ENCODE results near the gene ANKFY1.
"Not testable (repeated sequence)": the region's sequence is repeated elsewhere in the genome, so short reads cannot be mapped to it uniquely, and the experiment has no call there.

Gene ANKFY1

GRCh38 chr17:4152471-4152870 lies 111.3 kb downstream of the ANKFY1 start:
- DNase-seq, result no peak

GRCh38 chr17:4150096-4150495 lies 113.7 kb downstream of the ANKFY1 start:
- no peak for DNase-seq

- peak; percentile 71 for DNase-seq
Measured at GRCh38 chr17:4148611-4149308, 115.0 kb downstream of the ANKFY1 start.

DNA sequence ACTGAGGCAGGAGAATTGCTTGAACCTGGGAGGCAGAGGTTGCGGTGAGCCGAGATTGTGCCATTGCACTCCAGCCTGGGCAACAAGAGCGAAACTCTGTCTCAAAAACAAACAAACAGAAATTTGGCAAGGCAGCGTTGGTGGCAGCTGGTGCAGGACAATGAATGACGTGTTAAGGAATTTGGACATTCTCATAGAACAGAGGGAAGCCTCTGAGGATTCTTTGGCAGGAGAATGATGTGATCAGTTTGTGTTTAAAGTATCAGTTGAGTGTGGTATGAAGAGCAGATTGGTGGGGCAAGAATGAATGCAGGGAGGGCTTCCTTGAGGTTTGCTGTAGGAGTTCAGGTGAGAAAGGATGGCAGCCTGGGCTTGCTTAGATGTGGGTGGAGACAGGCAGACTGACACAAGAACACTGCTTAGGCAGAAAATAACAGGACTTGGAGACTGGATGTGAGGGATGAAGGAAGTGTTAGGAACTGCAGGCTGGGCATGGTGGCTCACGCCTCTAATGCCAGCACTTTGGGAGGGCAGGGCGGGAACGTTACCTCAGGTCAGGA lies 115.9 kb downstream of the ANKFY1 start:
- no peak for DNase-seq

DNA sequence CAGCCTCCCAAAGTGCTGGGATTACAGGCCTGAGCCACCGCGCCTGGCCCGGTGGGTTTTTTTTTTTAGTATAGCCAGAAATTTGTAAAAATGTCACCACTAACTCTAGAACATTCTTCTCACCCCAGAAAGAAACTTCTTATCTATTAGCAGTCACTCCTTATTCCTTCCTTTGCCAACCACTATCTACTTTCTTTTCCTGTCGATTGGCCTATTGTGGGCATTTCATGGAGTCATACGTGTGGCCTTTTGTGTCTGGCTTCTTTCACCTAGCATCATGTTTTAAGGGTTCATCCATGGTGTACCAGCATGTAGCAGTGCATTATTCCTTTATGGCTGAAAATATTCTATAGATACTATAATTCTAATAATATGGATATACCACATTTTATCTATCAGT lies 117.1 kb downstream of the ANKFY1 start:
- no peak for DNase-seq

GRCh38 chr17:4144422-4144747 lies 119.4 kb downstream of the ANKFY1 start:
- DNase-seq, result no peak

DNA sequence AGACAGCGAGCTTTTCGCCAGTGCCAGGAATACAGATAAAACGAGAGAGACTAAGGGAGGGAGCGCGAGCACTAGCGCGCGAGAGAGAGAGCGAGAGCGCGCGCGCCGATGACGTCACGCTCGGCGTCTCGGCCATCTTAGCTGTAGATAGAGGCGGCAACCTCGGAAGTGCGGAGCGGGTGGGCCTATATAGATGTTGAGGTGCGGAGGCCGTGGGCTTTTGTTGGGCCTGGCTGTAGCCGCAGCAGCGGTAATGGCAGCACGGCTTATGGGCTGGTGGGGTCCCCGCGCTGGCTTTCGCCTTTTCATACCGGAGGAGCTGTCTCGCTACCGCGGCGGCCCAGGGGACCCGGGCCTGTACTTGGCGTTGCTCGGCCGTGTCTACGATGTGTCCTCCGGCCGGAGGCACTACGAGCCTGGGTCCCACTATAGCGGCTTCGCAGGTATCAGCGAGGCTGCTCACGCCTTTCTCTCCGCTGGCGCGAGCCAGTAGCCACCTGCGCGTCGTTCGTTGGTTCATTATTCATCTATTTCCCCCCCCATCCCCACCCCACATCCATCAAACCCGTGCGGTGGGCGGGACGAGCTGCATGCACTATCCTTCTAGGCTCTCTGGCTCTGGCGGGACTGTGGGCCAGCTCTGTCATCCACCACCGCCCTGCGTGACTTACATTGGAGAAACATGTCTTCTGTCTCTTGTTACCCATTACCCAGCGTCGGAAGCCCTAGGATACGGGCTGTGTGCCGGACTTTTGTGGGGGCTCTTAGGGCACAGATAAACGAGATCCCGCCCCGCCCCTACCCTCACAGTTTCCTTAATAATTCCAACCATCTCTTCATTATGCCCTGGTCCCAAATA lies 120.0 kb downstream of the ANKFY1 start:
- peak; percentile 96 for DNase-seq

GRCh38 chr17:4142107-4142900 lies 121.5 kb downstream of the ANKFY1 start:
- peak; percentile 83 for DNase-seq

- no peak for DNase-seq
Measured at GRCh38 chr17:4140125-4140524, 123.7 kb downstream of the ANKFY1 start.

GRCh38 chr17:4138906-4139526 lies 124.8 kb downstream of the ANKFY1 start:
- DNase-seq, result not testable (repeated sequence)

- no peak for DNase-seq
Measured at GRCh38 chr17:4136373-4136772, 127.4 kb downstream of the ANKFY1 start.

- DNase-seq, result no peak
Measured at GRCh38 chr17:4135489-4135888, 128.3 kb downstream of the ANKFY1 start.

- DNase-seq, result no peak
Measured at GRCh38 chr17:4134721-4135120, 129.1 kb downstream of the ANKFY1 start.

GRCh38 chr17:4130715-4131114 lies 133.1 kb downstream of the ANKFY1 start:
- DNase-seq, result no peak

DNA sequence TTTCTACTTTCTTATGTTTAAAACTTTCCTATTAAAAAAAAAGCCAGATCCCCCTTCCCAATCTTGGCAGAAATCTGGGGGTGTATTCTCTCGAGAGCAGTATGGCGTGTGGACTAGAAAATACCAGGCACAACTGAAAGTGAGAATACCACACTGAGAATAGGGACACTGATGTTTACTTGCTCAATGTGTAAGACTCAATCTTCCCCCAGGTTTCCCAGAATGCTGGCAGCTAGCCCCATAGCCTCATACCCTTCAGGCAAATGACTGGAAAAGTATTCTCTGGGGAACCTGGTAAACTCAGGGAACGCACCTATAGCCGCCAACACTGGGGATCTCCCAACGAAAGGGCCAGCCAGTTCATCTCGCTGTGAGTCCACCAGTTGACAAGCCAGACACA lies 136.2 kb downstream of the ANKFY1 start:
- no peak for DNase-seq

- no peak for DNase-seq
Measured at GRCh38 chr17:4125552-4125951, 138.2 kb downstream of the ANKFY1 start.

DNA sequence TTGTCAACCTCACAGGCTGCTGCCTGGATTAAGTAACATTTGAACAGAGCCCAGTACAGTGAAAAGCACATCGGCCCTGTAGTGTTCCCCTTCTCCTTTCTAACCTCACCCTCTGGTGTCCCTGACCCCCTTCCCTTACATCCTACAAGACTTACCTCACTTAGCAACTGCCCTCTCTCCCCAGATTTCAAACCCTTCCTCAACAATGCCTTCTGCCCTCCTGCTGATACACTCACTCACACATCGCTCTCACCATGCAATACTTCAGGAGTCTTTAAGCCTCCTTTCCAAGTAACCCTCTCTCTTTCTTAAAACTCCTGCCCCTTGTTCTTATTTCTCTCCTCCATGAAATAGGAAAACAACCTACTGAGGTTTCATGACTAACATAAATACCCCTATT lies 138.8 kb downstream of the ANKFY1 start:
- DNase-seq, result no peak

GRCh38 chr17:4120332-4120731 lies 143.4 kb downstream of the ANKFY1 start:
- DNase-seq, result no peak

- DNase-seq, result no peak
Measured at GRCh38 chr17:4119299-4119698, 144.5 kb downstream of the ANKFY1 start.

DNA sequence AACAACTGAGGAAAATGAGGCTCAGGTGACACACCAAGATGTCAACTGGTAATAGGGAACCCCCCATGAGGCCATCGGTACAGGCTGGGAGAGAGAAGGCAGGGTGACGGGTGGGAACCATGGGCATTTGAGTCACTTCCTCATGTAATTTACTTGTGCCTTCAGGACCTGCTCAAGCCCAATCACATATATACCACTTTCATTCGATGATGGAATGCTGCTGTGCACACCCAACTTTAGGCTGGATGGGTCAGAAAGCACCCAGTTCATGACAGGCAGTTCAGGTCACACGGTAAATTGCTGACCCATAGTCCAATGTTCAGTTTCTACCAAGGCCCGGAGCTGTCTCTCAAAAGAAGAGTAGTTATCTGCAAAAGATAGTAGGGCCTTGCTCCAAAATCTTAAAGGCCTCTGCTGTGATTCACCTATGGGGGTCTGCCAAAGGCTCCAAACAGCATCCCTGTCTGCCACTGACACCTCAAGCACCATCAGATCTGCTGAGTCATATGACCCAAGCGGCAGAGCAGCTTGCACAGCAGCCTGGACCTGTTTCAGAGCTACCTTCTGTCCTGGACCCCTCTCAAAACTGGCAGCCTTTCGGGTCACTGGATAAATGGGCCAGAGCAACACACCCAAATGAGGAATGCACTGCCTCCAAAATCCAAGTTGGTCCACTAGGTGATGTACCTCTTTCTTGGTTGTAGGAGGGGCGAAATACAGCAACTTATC lies 145.6 kb downstream of the ANKFY1 start:
- DNase-seq, result no peak

GRCh38 chr17:4116516-4116915 lies 147.3 kb downstream of the ANKFY1 start:
- DNase-seq, result no peak
